SK-N-SH (cell line): ENCODE measurements around the gene RSKR. TPM values are rescaled to one million over a fixed set of nuclear protein-coding genes. Genes with fewer than 3 reads are reported as not detected.
"Not testable (repeated sequence)": the region's sequence is repeated elsewhere in the genome, so short reads cannot be mapped to it uniquely, and the experiment has no call there.

ENCODE experiments used
- CTCF ChIA-PET: fragments of 300-600, 350-600 bp; formaldehyde crosslinking; extraction: SDS; loops from one replicate; lab custom pipeline; 2021; lab: Yijun Ruan, JAX
- POLR2A ChIA-PET: fragments of 350-600 bp; sonication (Branson Sonifier 250); formaldehyde crosslinking; extraction: SDS; loops from one replicate; lab custom pipeline; 2020; ENCODE audit warnings: antibody characterized with exemption, inconsistent platforms; lab: Yijun Ruan, JAX
- DNase-seq: peaks from one replicate; pipeline ENCODE4 v3.0.0; 2012
- H2AFZ ChIP-seq: fragments of 200-600 bp; sonication (generic); 2 replicates; pipeline ENCODE4 v1.8.1; 2016; ENCODE audit warnings: antibody characterized with exemption, mild to moderate bottlenecking, low read depth
- H3F3A ChIP-seq: fragments of 200-600 bp; sonication (generic); replicated peaks from 2 replicates; pipeline ENCODE3; 2016; ENCODE audit warnings: antibody characterized with exemption, mild to moderate bottlenecking; ENCODE audit not compliant: insufficient read depth
- H3K27ac ChIP-seq, 2 experiments: fragments of 200-500 bp in 1 of 2; fragments of 200-600 bp in 1 of 2; sonication (Bioruptor generic) in 1 of 2; sonication (generic), shearing (Covaris generic) in 1 of 2; 2 replicates each; pipeline versions ENCODE4 v1.5.1 to v1.6.1; 2014 to 2016; ENCODE audit warnings: low read depth in 2 of 2, inconsistent platforms in 1 of 2, low read length in 1 of 2, mild to moderate bottlenecking in 1 of 2, mixed read lengths in 1 of 2
- H3K27me3 ChIP-seq: fragments of 200-600 bp; sonication (generic), shearing (Covaris generic); 2 replicates; pipeline ENCODE4 v1.6.1; 2016; ENCODE audit warnings: mixed run types; ENCODE audit not compliant: insufficient read depth
- H3K36me3 ChIP-seq, 2 experiments: fragments of 200-500 bp in 1 of 2; fragments of 200-600 bp in 1 of 2; sonication (Bioruptor generic) in 1 of 2; sonication (generic) in 1 of 2; replicated peaks in 1 of 2; 2 replicates each; pipeline versions ENCODE3 to v1.5.1; 2014 to 2016; ENCODE audit warnings: low read length in 1 of 2, mild to moderate bottlenecking in 1 of 2; ENCODE audit not compliant: insufficient read depth in 2 of 2, control insufficient read depth in 1 of 2
- H3K4me1 ChIP-seq, 2 experiments: fragments of 200-500 bp in 1 of 2; fragments of 200-600 bp in 1 of 2; sonication (Bioruptor generic) in 1 of 2; sonication (generic), shearing (Covaris generic) in 1 of 2; 2 replicates each; pipeline versions ENCODE4 v1.5.1 to v1.6.1; 2014 to 2016; ENCODE audit warnings: low read depth in 1 of 2, low read length in 1 of 2, mixed run types in 1 of 2; ENCODE audit not compliant: insufficient read depth in 2 of 2, control insufficient read depth in 1 of 2
- H3K4me2 ChIP-seq: fragments of 200-600 bp; sonication (generic), shearing (Covaris generic); 2 replicates; pipeline ENCODE4 v1.6.1; 2017; ENCODE audit warnings: mixed run types
- H3K4me3 ChIP-seq, 2 experiments: fragments of 200-500 bp in 1 of 2; fragments of 200-600 bp in 1 of 2; sonication (Bioruptor generic) in 1 of 2; sonication (generic), shearing (Covaris generic) in 1 of 2; 2 replicates each; pipeline versions ENCODE4 v1.5.1 to v1.8.1; 2014 to 2016; ENCODE audit warnings: low read depth in 2 of 2, inconsistent platforms in 1 of 2, low read length in 1 of 2, mild to moderate bottlenecking in 1 of 2, mixed read lengths in 1 of 2, moderate library complexity in 1 of 2
- H3K79me2 ChIP-seq: fragments of 200-600 bp; sonication (generic); 2 replicates; pipeline ENCODE4 v1.8.1; 2017; ENCODE audit warnings: mild to moderate bottlenecking; ENCODE audit not compliant: insufficient read depth
- H3K9ac ChIP-seq: fragments of 200-600 bp; sonication (generic); 2 replicates; pipeline ENCODE4 v1.6.1; 2017; ENCODE audit warnings: mixed run types
- H3K9me2 ChIP-seq: fragments of 200-600 bp; sonication (generic); 2 replicates; pipeline ENCODE4 v1.6.1; 2017; ENCODE audit warnings: mixed run types
- H3K9me3 ChIP-seq: fragments of 200-600 bp; sonication (generic); 2 replicates; pipeline ENCODE4 v1.6.1; 2017; ENCODE audit warnings: mixed run types, mild to moderate bottlenecking, moderate library complexity
- H4K20me1 ChIP-seq: fragments of 200-600 bp; sonication (generic); 2 replicates; pipeline ENCODE4 v1.6.1; 2017; ENCODE audit warnings: mild to moderate bottlenecking, mixed run types; ENCODE audit not compliant: insufficient read depth
- CHD2 ChIP-seq: fragments of 150-350 bp; IDR thresholded peaks from 2 replicates; pipeline ENCODE4 v1.6.1; 2018; ENCODE audit warnings: low read length; ENCODE audit not compliant: partially characterized antibody
- ELF1 ChIP-seq: IDR thresholded peaks from 2 replicates; pipeline ENCODE4 v1.4.0; 2012
- EP300 ChIP-seq, 2 experiments: IDR thresholded peaks; 2 replicates each; pipeline versions ENCODE4 v1.4.0 to v1.6.1; 2012; ENCODE audit warnings: borderline replicate concordance in 1 of 2, low read depth in 1 of 2, low read length in 1 of 2
- FOSL2 ChIP-seq: IDR thresholded peaks from 2 replicates; pipeline ENCODE4 v1.4.0; 2012; ENCODE audit warnings: low read depth, mild to moderate bottlenecking, moderate library complexity, borderline replicate concordance
- FOXM1 ChIP-seq: IDR thresholded peaks from 2 replicates; pipeline ENCODE4 v1.4.0; 2012; ENCODE audit warnings: low read depth, mild to moderate bottlenecking
- GABPA ChIP-seq: IDR thresholded peaks from 2 replicates; pipeline ENCODE4 v1.4.0; 2012; ENCODE audit warnings: low read depth, mild to moderate bottlenecking
- GATA2 ChIP-seq: sonication (generic); formaldehyde crosslinking; IDR thresholded peaks from 2 replicates; pipeline ENCODE4 v1.5.0; 2020; ENCODE audit warnings: mild to moderate bottlenecking, missing genetic modification reagents
- JUND ChIP-seq: IDR thresholded peaks from 2 replicates; pipeline ENCODE4 v1.4.0; 2012
- MEF2A ChIP-seq: IDR thresholded peaks from 2 replicates; pipeline ENCODE4 v1.4.0; 2012; ENCODE audit warnings: low read depth, borderline replicate concordance
- MXI1 ChIP-seq: IDR thresholded peaks from 2 replicates; pipeline ENCODE4 v1.6.1; 2012; ENCODE audit warnings: mild to moderate bottlenecking, low read depth, low read length, improper control_type of control experiment
- NFIC ChIP-seq: IDR thresholded peaks from 2 replicates; pipeline ENCODE4 v1.4.0; 2012; ENCODE audit warnings: borderline replicate concordance
- RXRA ChIP-seq: IDR thresholded peaks from 2 replicates; pipeline ENCODE4 v1.4.0; 2012; ENCODE audit warnings: low read depth, mild to moderate bottlenecking, borderline replicate concordance
- SMC3 ChIP-seq: IDR thresholded peaks from 2 replicates; pipeline ENCODE4 v1.6.1; 2012; ENCODE audit warnings: low read depth, low read length, improper control_type of control experiment
- TCF12 ChIP-seq: IDR thresholded peaks from 2 replicates; pipeline ENCODE4 v1.4.0; 2012
- TEAD4 ChIP-seq: IDR thresholded peaks from 2 replicates; pipeline ENCODE4 v1.4.0; 2012; ENCODE audit warnings: mild to moderate bottlenecking, borderline replicate concordance; ENCODE audit not compliant: insufficient read depth
- YY1 ChIP-seq: IDR thresholded peaks from 2 replicates; pipeline ENCODE4 v1.4.0; 2012; ENCODE audit warnings: low read depth, mild to moderate bottlenecking
- WGBS: methylation state at CpG from one replicate; pipeline ENCODE4 v1.1.6; 2017; ENCODE audit warnings: low lambda C conversion rate; 5-methylcytosine and 5-hydroxymethylcytosine counted together
- polyA plus RNA-seq, 3 experiments: library from polyadenylated mRNA; depleted of rRNA; stranded (reverse); fragments of >200 nt; gene quantifications; 2 replicates each; pipeline ENCODE4 v1.2.3, GENCODE V29; 2012

RSKR gene
- polyA plus RNA-seq, 1 of the 3 experiments (the other 2 are of a cell fraction): 7.9 TPM

- DNase-seq: no peak
- CTCF ChIA-PET: interaction anchor here (0.6 to 4.9 kb wide), 29 partner anchors 9 to 296 kb away, joined by 3 to 60 read pairs (median 5); partner anchors contain the start of genes BLTP2 and PIGS
- H3F3A ChIP-seq: peaks cover 6% of the 10 kb centered on the region
- H3K4me2 ChIP-seq: no peak overlapping the region
- H3K27me3 ChIP-seq: no peaks in the 10 kb centered on the region
- no peak overlapping the region for H3K4me3 ChIP-seq
- no peaks in the 10 kb centered on the region for H4K20me1 ChIP-seq
- H3K9me2 ChIP-seq: no peaks in the 10 kb centered on the region
- TF ChIP-seq NFIC (no peak), JUND (no peak), RXRA (no peak), MXI1 (no peak), SMC3 (no peak), MEF2A (no peak), CHD2 (no peak), ELF1 (no peak), FOXM1 (no peak), GABPA (no peak), EP300 (IDR thresholded peaks at IDR 0.05; ENCODE audit: borderline replicate concordance in 1 of 2, low read depth in 1 of 2, low read length in 1 of 2) (no peak), FOSL2 (no peak)
- 94% methylated on average over 2 of the region's 2 CpGs for WGBS
- no peaks in the 10 kb centered on the region for H3K9me3 ChIP-seq
- H3K36me3 ChIP-seq: peaks cover 37 to 62% of the 10 kb centered on the region in 2 experiments
- no peak overlapping the region for H3K27ac ChIP-seq
- H2AFZ ChIP-seq: no peak overlapping the region
- H3K79me2 ChIP-seq: no peaks in the 10 kb centered on the region; the same call in 1 of the 2 replicates
- POLR2A ChIA-PET: no interaction called here
- no peak overlapping the region for H3K9ac ChIP-seq
- no peaks in the 10 kb centered on the region for H3K4me1 ChIP-seq
Observed at GRCh38 chr17:28612531-28612930, 1.5 kb downstream of the RSKR start.

GRCh38 chr17:28610376-28610775 lies 3.6 kb downstream of the RSKR start:
- Histone ChIP-seq H3K27me3 (no peaks in the 10 kb centered on the region), H3K36me3 (peaks cover 20 to 41% of the 10 kb centered on the region in 2 experiments), H2AFZ (no peak overlapping the region), H3K9ac (no peak overlapping the region), H3K9me2 (no peaks in the 10 kb centered on the region), H3K4me1 (no peaks in the 10 kb centered on the region), H3K4me2 (no peak overlapping the region), H3F3A (peaks cover 6% of the 10 kb centered on the region), H3K4me3 (no peak overlapping the region), H4K20me1 (no peaks in the 10 kb centered on the region), H3K27ac (no peak overlapping the region), H3K79me2 (no peaks in the 10 kb centered on the region; the same call in 1 of the 2 replicates), H3K9me3 (no peaks in the 10 kb centered on the region)
- WGBS: 85% methylated on average over 8 of the region's 8 CpGs
- POLR2A ChIA-PET: interaction anchor here (1.2 to 1.4 kb wide), 2 partner anchors 9 to 35 kb away, joined by 3 read pairs; partner anchors contain the start of gene BLTP2
- CTCF ChIA-PET: interaction anchor here (0.8 to 4.9 kb wide), 7 partner anchors 11 to 115 kb away, joined by 3 to 60 read pairs (median 29); partner anchors contain the start of gene BLTP2
- DNase-seq: no peak
- no peak for TF ChIP-seq SMC3
- no peak for TF ChIP-seq ELF1
- TF ChIP-seq YY1: no peak
- TF ChIP-seq TCF12: no peak
- no peak for TF ChIP-seq FOXM1
- TF ChIP-seq NFIC: no peak
- TF ChIP-seq GATA2 (CRISPR knock-in tag): no peak
- TF ChIP-seq TEAD4: no peak
- no peak for TF ChIP-seq MEF2A

- H3K4me3 ChIP-seq, H3K9ac ChIP-seq, DNase-seq, H3K27me3 ChIP-seq, H3K4me2 ChIP-seq, H3K9me3 ChIP-seq, POLR2A ChIA-PET, H4K20me1 ChIP-seq, H3K4me1 ChIP-seq, CTCF ChIA-PET, H3K79me2 ChIP-seq, H3K27ac ChIP-seq, H3K9me2 ChIP-seq, H2AFZ ChIP-seq: not testable (repeated sequence)
- WGBS: 96% methylated on average over 17 of the region's 31 CpGs
- H3F3A ChIP-seq: peaks cover 24% of the 10 kb centered on the region
- H3K36me3 ChIP-seq: peaks cover 0 to 11% of the 10 kb centered on the region in 2 experiments
Observed at GRCh38 chr17:28604031-28604430, 10.0 kb downstream of the RSKR start.
